ENCODE measurements around the gene ZNF746.
A peak's percentile ranks its signal among the peaks of the same experiment; 100 is the strongest.
"Not testable (repeated sequence)": the region's sequence is repeated elsewhere in the genome, so short reads cannot be mapped to it uniquely, and the experiment has no call there.

Gene ZNF746

GRCh38 chr7:149497467-149498261, at the start of gene ZNF746:
ZNF746 (minus strand) TSS chr7:149497809; CDS start chr7:149497536, 273 bp downstream.
- DNase-seq = peak; percentile 84

GRCh38 chr7:149547126-149547525, 49.5 kb upstream of the ZNF746 start:
- no peak for DNase-seq

GRCh38 chr7:149546331-149546730, 48.7 kb upstream of the ZNF746 start:
- no peak for DNase-seq

GRCh38 chr7:149544028-149544427, 46.4 kb upstream of the ZNF746 start:
- no peak for DNase-seq

GRCh38 chr7:149532654-149533053, 35.0 kb upstream of the ZNF746 start:
- no peak for DNase-seq

- DNase-seq = no peak
Observed at GRCh38 chr7:149529136-149529718, 31.6 kb upstream of the ZNF746 start.

- DNase-seq = no peak
Observed at GRCh38 chr7:149527414-149527813, 29.8 kb upstream of the ZNF746 start.

GRCh38 chr7:149525280-149525679, 27.7 kb upstream of the ZNF746 start:
- DNase-seq = no peak

- DNase-seq = no peak
Observed at GRCh38 chr7:149524394-149524793, 26.8 kb upstream of the ZNF746 start.

GRCh38 chr7:149510248-149510647, 12.6 kb upstream of the ZNF746 start:
- DNase-seq = no peak

GRCh38 chr7:149509774-149510173, 12.2 kb upstream of the ZNF746 start:
- no peak for DNase-seq

GRCh38 chr7:149505551-149505950, 7.9 kb upstream of the ZNF746 start:
- no peak for DNase-seq

GRCh38 chr7:149501651-149502050, 4.0 kb upstream of the ZNF746 start:
- DNase-seq = no peak

- no peak for DNase-seq
Observed at GRCh38 chr7:149500910-149501309, 3.3 kb upstream of the ZNF746 start.

- DNase-seq = peak; percentile 12
Observed at GRCh38 chr7:149500201-149500600, 2.6 kb upstream of the ZNF746 start.

GRCh38 chr7:149498811-149499210, 1.2 kb upstream of the ZNF746 start:
- no peak for DNase-seq

GRCh38 chr7:149496642-149497391, 792 bp downstream of the ZNF746 start:
- DNase-seq = peak; percentile 54

- no peak for DNase-seq
Observed at GRCh38 chr7:149495785-149496641, 1.6 kb downstream of the ZNF746 start.

- no peak for DNase-seq
Observed at GRCh38 chr7:149494738-149495368, 2.8 kb downstream of the ZNF746 start.

GRCh38 chr7:149493975-149494374, 3.6 kb downstream of the ZNF746 start:
- not testable (repeated sequence) for DNase-seq

- DNase-seq = no peak
Observed at GRCh38 chr7:149493366-149493765, 4.2 kb downstream of the ZNF746 start.

- DNase-seq = no peak
Observed at GRCh38 chr7:149490083-149490760, 7.4 kb downstream of the ZNF746 start.

All from CD4-positive, alpha-beta T cell treated with Interleukin-12 subunit alpha and Interleukin-12 subunit beta, for 1 hour (primary cell).